A673 (cell line): ENCODE data around the gene GMPPA. TPM values are rescaled to one million over a fixed set of nuclear protein-coding genes. Genes with fewer than 3 reads are reported as not detected.

Experiments used
- BruUV-seq: library from RNA; stranded (reverse); fragments of 400-500 nt; replicated peaks from 2 replicates; lab custom pipeline; 2021; lab: Mats Ljungman, UMichigan
- CTCF ChIA-PET: fragments of 300-600 bp; sonication (Branson Sonifier 250); formaldehyde crosslinking; loops from one replicate; lab custom pipeline; 2022; ENCODE audit warnings: antibody characterized with exemption; lab: Charles Lee
- POLR2A ChIA-PET: fragments of 300-600 bp; sonication (Branson Sonifier 250); formaldehyde crosslinking; loops from one replicate; lab custom pipeline; 2022; ENCODE audit warnings: antibody characterized with exemption; ENCODE audit not compliant: low non-redundant PET; lab: Charles Lee
- DNase-seq: peaks from one replicate; pipeline ENCODE4 v3.0.0-alpha.2; 2015; ENCODE audit warnings: low spot score
- H3K27ac ChIP-seq: fragments of 200-600 bp; sonication (generic); 2 replicates; pipeline ENCODE4 v1.5.1; 2016; ENCODE audit warnings: mixed run types, low read depth, mild to moderate bottlenecking, mixed read lengths, antibody characterized with exemption, low read length; ENCODE audit not compliant: poor library complexity, severe bottlenecking
- H3K27me3 ChIP-seq: fragments of 200-600 bp; sonication (generic); replicated peaks from 2 replicates; pipeline ENCODE4 v1.6.1; 2017; ENCODE audit warnings: mixed run types, low read depth, mild to moderate bottlenecking, mixed read lengths, antibody characterized with exemption, low read length; ENCODE audit not compliant: insufficient read depth, poor library complexity
- H3K36me3 ChIP-seq: fragments of 200-600 bp; sonication (generic); 2 replicates; pipeline ENCODE4 v1.6.1; 2016; ENCODE audit warnings: mixed run types, mild to moderate bottlenecking, mixed read lengths, antibody characterized with exemption, low read length; ENCODE audit not compliant: insufficient read depth, poor library complexity, severe bottlenecking
- H3K4me1 ChIP-seq: fragments of 200-600 bp; sonication (generic); 2 replicates; pipeline ENCODE4 v1.6.1; 2017; ENCODE audit warnings: mixed run types, mild to moderate bottlenecking, mixed read lengths, antibody characterized with exemption, low read length; ENCODE audit not compliant: insufficient read depth, poor library complexity, severe bottlenecking
- H3K4me3 ChIP-seq: fragments of 200-600 bp; sonication (generic); 2 replicates; pipeline ENCODE4 v1.5.1; 2016; ENCODE audit warnings: low read depth, mixed run types, mild to moderate bottlenecking, mixed read lengths, low read length; ENCODE audit not compliant: poor library complexity, severe bottlenecking
- H3K9me3 ChIP-seq: fragments of 200-600 bp; sonication (generic); 2 replicates; pipeline ENCODE4 v1.6.1; 2016; ENCODE audit warnings: mixed run types, low read depth, mild to moderate bottlenecking, mixed read lengths, antibody characterized with exemption, low read length; ENCODE audit not compliant: poor library complexity, severe bottlenecking
- CTCF ChIP-seq: fragments of 300-800, 200-600 bp; sonication (generic); conservative IDR thresholded peaks from 2 replicates; pipeline ENCODE4 v1.5.1; 2017; ENCODE audit warnings: low read depth, mild to moderate bottlenecking, antibody characterized with exemption, low read length, moderate library complexity, mixed read lengths
- EZH2 ChIP-seq: fragments of 200-600 bp; sonication (generic); IDR thresholded peaks from 2 replicates; pipeline ENCODE4 v1.6.1; 2017; ENCODE audit warnings: borderline replicate concordance, low read depth, mild to moderate bottlenecking, mixed read lengths, antibody characterized with exemption, low read length; ENCODE audit not compliant: poor library complexity, severe bottlenecking
- intact Hi-C: fragments of 100-400 bp; cut with micrococcal nuclease; formaldehyde crosslinking; loops from one replicate; pipeline ENCODE4 v1.10.0; 2022; ENCODE audit not compliant: unreplicated experiment
- total RNA-seq: library from RNA; stranded (reverse); gene quantifications from 2 replicates; pipeline ENCODE4 v1.2.3, GENCODE V29; 2021

Gene GMPPA
- total RNA-seq, 1 experiment from 2014 or later: 32.1 TPM

DNA sequence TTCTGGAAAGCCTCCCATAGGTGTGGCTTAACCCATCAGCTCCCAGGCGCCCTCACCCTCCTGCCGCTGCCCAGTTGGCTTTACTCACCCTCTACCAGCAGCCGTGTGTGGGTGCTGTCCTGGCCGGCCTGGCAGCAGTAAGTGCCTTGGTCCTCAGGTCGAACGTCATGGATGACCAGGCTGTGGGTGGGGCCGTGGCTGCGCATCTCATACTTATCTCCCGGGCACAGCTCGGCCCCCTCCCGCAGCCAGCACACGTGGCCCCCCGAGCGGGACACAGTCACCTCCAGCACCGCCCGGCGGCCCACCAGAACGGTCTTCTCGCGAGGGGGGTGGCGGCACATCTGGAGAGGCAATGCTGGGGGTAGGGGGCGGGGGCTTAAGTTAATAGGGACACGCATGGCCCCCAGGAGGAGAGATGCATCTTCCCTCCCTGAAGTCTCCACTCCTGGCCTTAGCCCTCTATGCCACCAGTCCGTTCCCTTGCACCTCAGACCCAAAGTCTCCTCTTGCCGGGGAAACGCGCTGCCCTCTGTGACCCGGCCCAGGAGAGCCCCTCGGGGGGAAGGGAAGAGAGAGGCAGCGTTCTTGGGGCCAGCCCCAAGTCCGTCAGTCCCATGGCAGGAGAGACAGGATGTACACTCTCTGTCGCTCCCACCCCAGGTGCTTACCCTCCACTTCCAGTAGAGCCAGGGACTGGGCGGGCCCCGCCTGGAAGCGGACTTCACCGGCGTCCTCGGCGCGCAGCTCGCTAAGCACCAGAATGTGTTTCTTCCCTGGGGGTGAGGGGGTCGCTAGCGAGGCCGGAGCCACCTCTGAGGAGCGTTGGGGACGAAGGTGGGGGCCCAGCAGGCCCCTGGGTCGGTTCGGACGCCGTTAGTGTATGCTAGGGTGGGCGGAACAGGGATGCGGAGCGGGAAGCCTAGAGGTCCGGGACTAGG, 53.0 kb downstream of the GMPPA start:
- POLR2A ChIA-PET: interaction anchor here (0.5 kb wide), 1 partner anchor 26 kb away, joined by 3 read pairs; no protein-coding TSS in a partner anchor
- no peak for TF ChIP-seq EZH2
- no peak for TF ChIP-seq CTCF
- Histone ChIP-seq H3K4me3 (peak overlapping the region; percentile 59), H3K9me3 (no peaks in the 10 kb centered on the region), H3K36me3 (no peaks in the 10 kb centered on the region), H3K27ac (no peak overlapping the region), H3K27me3 (no peaks in the 10 kb centered on the region), H3K4me1 (no peaks in the 10 kb centered on the region)
- intact Hi-C loops: no loop called here
- no TSS peak for BruUV-seq
- no peak for DNase-seq
- CTCF ChIA-PET: interaction anchor here (0.6 to 1.1 kb wide), 2 partner anchors 9 to 20 kb away, joined by 3 to 6 read pairs; partner anchors contain the start of gene OBSL1

DNA sequence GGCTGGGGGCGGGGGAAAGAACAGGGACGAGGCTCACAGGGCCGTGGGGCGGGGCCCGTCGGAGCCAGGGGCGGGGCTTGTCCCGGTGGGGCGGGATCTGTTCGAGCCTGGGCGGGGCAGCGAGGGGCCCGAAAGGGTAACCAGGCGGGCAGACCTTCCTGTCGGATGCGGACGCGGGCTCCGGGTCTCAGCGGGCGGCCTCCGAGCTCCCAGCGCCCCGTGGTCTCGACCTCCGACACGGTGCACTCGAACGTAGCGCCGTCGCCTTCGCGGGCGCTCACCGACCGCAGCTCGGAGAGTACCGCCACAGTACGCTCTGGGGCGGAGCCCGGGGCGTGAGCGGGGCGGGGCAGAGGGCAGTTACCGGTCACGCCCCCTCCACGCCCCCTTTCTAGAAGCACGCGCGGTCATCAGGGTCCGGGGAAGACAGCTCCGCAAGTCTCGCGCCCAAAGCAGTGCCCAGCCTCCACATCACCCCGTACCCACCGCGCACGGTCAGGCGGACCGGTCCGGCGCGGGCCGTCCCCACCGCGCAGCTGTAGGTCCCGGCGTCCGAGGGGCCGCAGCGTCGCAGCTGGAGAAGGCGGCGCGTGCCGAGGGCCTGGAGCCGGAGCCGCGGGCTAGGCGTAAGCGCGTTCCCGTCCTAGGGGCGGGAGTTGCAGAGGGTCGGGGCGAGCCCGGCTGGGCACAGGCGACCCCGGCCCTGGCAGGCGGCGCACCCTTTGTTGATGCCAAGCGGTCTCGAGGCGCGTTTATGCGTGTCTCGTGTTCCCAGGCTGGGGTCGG, 53.9 kb downstream of the GMPPA start:
- Histone ChIP-seq H3K4me3 (peak overlapping the region; percentile 59), H3K36me3 (no peaks in the 10 kb centered on the region), H3K9me3 (no peaks in the 10 kb centered on the region), H3K27me3 (no peaks in the 10 kb centered on the region), H3K4me1 (no peaks in the 10 kb centered on the region), H3K27ac (peak overlapping the region; percentile 25)
- intact Hi-C loops: no loop called here
- no TSS peak for BruUV-seq
- peak; percentile 85 for DNase-seq
- no peak for TF ChIP-seq CTCF
- no peak for TF ChIP-seq EZH2
- ChIA-PET CTCF (interaction anchor here (1.1 kb wide), 1 partner anchor 19 kb away, joined by 3 read pairs; the partner anchor contains the start of gene OBSL1), POLR2A (interaction anchor here (0.5 kb wide), 1 partner anchor 27 kb away, joined by 3 read pairs; no protein-coding TSS in a partner anchor)

GRCh38 chr2:219553168-219553417, 54.4 kb downstream of the GMPPA start:
- no TSS peak for BruUV-seq

More at GRCh38 chr2:219553168-219553417, 54.4 kb downstream of the GMPPA start:
- ChIA-PET CTCF (interaction anchor here (1.1 kb wide), 1 partner anchor 18 kb away, joined by 3 read pairs; the partner anchor contains the start of gene OBSL1), POLR2A (no interaction called here)
- no peak for DNase-seq
- no peaks in the 10 kb centered on the region for H3K9me3 ChIP-seq
- intact Hi-C loops: no loop called here
- no peak overlapping the region for H3K27ac ChIP-seq
- H3K36me3 ChIP-seq: no peaks in the 10 kb centered on the region
- H3K27me3 ChIP-seq: no peaks in the 10 kb centered on the region
- TF ChIP-seq EZH2 (no peak), CTCF (no peak)
- peak overlapping the region; percentile 59 for H3K4me3 ChIP-seq
- H3K4me1 ChIP-seq: no peaks in the 10 kb centered on the region
